Measurements from ENCODE around the gene SEC61G.

The SEC61G gene

DNA sequence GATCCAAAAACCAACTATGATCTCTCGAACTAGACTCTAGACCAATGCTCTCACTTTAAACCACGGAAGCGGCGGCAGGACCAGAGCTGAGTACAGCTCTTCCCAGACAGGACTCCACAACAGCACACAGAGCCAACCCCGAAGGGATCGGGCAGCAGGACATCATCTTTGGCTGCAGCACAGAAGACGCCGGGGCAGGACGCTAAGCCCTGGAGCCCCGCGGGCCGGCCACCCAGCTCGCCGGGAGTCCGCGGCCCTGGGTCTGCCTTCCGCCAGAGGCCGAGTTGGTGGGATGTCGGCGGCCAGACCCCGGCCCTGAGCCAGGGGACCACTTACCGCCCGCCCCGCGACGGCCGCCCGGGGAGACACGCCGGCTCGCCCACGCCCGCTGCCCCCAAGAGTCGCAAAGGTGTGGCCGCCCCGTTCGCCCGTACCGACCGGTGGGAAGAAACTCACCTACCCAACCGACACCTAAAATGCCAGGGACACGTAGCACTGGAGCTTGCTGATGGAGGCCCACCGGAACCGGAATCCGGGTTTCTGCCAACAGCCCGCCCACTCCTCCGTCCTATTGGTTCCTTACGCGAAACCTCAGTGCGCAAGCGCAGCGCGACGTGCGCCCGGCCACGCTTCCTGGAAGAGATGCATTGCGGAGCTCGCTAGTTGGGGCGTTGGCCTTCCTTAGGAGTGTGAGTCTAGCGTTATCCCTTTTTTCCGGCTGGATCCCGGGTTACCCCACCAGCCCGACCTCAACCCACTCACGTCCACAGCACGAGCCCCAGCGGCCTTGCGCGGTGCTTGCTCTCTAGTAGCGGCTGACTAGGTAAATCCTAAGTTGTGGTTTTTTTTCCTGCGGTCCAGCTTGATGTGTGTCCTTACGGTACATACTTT is at the start of gene SEC61G:
Gene SEC61G (minus strand): TSS at position 510 of the 891 bp plus-strand sequence. CDS start 1,623 bp downstream, outside the sequence.
- peak; percentile 95 to 96 for DNase-seq

DNA sequence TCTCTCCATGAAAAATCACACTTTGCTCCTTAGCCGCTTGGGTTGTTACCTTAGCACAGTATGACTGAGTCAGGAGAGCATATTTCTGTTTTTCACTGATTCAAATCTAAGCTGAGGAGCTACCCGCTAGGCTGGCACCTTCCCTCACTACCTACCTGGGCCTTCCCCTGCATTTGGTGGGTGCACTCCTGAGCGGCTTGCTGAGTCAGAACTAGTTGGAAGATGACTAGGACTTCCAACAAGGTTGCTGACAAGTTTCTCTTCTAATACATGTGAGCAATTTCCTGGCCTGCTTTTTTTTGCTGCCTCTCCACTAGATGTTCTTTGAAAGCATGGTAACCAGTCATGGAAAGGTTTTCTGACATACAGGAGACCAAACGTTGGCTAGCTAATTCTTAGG is 43.8 kb upstream of the SEC61G start:
- no peak for DNase-seq

DNA sequence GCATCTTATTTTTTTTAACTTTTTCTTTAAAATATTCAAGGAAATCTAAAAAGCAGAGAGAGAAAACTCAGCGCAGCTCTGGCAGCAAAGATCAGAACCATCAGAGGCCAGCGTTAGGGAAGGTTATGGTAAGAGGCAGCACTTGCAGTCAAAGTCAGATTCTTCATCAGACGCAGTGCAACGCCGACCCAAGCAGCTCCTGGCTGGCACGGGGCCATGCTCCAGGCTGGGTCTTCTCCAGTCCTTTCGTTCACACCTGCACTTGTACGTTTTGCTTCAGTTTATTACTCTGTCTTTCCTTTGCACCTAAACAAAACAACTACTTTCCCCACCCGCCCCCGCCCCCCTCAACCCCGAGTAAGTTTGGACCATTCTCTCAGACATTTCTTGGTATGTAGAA is 43.1 kb upstream of the SEC61G start:
- no peak for DNase-seq

GRCh38 chr7:54799792-54800191 is 40.8 kb upstream of the SEC61G start:
- DNase-seq = no peak

GRCh38 chr7:54798530-54798929 is 39.5 kb upstream of the SEC61G start:
- no peak for DNase-seq

DNA sequence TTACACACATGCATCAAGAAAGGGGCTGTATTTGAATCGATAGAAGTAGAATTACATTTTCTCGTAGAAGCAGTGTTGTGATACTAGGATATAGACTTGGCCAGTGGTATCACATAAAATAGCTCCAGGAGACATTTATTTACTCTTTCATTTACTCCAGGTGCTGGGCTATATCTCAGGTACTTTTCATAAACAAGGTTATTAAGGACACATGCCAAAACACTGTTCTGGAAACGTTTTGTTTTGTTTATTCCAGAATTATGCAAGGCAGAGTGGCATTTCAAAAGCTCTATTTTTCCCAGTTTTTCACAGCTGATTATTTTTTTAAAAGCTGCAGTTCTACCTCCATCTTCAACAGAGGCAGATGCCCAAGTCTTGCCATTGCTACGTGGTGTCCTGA is 37.8 kb upstream of the SEC61G start:
- DNase-seq = no peak

DNA sequence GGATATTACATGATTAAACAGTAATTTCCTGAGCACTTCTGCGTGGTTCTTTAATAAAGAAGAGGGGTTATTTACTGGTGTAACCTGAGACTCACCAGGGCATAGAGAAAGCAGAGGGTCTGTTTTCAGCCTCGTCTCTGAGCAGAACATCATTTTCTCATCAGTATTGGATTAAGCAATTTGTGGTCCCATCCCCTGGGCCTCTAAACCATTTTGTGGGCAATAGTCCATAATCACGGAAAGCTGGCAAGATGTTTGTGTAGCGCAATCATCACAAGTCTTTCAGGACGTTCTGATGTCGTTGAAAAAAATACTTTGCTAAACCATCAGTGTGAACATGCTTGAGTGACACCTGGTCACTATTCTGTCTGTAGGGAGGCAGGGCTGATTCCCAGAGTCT is 37.1 kb upstream of the SEC61G start:
- no peak for DNase-seq

GRCh38 chr7:54792383-54792782 is 33.4 kb upstream of the SEC61G start:
- no peak for DNase-seq

GRCh38 chr7:54788664-54789063 is 29.7 kb upstream of the SEC61G start:
- peak in 1 of 2 donors; percentile 7 for DNase-seq

- no peak for DNase-seq
Measured at GRCh38 chr7:54785261-54785660, 26.2 kb upstream of the SEC61G start.

GRCh38 chr7:54783952-54784351 is 24.9 kb upstream of the SEC61G start:
- no peak for DNase-seq

GRCh38 chr7:54782829-54783228 is 23.8 kb upstream of the SEC61G start:
- DNase-seq = no peak

DNA sequence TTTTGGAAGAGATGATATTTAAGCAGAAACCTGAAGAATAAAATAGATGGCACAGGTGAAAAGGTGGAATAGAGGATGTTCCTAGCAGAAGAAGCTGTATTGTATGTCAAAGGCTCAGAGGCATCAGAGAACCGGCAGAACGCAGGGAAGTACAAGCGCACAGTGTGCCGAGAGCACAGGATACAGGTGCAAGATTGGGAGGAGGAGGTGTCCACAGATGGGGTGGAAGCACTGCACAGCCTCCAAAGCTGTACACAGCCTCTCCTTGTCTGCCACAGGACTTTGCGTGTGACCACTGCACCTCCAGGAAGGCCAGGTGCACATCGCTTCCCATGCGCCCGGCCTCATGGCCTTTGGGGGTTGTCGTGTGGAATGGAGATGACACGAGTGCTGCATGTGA is 23.3 kb upstream of the SEC61G start:
- DNase-seq = no peak

DNA sequence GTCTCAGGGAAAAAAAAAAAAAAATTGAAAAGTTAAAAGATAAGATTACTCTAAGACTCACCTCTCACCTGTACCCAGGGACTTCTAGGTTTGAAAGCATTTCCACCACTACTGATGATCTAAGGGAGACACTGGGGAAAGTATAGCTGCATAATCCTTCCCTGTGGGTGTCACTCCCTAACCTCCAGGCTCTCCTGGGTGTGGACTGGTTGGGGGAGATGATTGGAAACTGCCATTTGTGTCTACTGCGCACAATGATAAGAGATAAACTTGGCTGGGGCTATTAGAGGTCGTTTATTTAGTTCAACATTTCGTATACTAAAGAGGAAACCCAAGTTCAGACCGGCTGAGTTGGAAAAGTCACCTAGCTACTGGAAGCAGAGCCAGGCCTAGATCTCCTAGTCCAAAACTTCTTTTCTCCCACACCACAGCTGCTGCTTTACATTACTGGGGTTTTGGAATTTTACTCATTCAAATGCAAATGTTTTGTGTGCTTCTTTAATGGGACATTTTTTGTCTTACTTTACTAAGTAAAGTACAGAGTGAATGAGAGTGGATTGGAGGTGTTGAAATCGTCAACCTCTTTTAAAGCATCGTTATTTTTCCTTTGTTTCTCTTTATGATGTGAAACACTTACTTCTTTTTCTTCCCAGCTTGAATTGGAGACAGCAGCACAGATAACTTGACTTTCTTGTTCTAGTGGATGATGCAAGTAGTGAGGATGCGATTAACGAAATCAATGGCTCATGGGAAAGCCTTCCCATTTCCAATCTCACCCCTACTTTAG is 22.3 kb upstream of the SEC61G start:
- no peak for DNase-seq

DNA sequence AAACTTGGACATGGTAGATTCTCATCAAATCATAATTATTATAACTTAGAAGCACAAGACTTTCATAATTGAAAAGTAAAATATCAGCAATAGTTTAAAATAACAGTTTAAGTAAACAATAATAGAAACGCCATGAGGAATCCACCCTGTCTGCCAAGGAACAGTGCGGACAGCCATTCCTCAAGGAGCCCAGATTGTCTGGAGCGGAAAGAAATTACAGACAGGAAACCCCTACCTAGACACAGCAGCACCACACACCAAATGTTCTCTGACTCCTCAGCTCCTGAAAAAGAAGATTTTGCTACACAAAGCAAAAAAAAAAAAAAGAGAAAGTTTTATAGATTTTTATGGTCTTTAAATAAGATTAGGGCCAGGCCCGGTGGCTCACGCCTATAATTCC is 21.5 kb upstream of the SEC61G start:
- no peak for DNase-seq

DNA sequence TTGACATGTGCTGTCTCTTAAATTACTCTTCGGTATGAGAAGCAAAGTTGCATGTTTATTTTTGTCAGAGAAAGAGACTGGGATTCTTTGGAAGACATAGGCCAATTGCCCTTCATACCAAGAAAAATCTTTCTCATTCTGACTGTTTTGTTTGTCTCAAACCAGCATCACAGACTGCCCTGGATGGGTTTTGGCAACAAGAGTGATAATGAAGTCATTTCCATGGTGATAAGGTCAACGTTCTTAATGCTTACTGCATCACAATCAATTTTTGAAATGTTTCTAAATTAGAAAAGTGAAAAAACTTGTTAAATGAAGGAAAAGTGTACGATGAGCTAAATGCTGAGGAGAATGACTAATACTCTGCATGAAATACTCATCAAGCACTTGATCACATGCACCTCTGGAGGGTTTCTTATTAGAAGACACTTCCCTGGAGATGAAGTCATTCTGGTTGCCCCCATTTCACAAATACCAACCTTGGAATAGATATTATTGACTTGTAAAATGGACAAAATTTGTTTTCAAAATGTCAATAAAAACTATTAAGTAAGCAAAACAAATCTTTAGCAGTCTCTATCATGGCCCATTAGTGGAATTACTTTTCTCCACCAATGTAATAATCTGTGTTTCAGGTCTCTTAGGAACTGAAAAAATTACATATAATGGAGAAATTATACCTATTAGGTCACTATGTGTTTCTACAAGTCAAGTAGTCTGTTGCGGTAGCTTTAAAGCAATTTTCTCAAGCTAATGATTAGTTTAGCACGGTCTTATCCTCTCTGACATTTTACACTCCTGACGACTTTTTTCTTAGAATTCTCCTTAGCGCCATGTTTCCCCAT is 19.9 kb upstream of the SEC61G start:
- DNase-seq = no peak

DNA sequence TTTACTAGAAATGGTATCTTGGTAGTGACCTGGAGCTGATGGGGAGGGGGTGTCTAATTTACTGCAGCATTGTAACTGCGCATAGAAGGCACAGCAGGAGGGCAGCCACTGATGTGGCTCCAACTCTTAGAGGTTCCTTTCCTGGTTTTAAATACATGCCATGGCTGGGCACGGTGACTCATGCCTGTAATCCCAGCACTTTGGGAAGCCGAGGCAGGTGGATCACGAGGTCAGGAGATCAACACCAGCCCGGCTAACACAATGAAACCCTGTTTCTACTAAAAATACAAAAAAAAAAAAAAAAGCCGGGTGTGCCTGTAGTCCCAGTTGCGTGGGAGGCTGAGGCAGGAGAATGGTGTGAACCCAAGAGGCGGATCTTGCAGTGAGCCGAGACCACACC is 19.2 kb upstream of the SEC61G start:
- DNase-seq = no peak

DNA sequence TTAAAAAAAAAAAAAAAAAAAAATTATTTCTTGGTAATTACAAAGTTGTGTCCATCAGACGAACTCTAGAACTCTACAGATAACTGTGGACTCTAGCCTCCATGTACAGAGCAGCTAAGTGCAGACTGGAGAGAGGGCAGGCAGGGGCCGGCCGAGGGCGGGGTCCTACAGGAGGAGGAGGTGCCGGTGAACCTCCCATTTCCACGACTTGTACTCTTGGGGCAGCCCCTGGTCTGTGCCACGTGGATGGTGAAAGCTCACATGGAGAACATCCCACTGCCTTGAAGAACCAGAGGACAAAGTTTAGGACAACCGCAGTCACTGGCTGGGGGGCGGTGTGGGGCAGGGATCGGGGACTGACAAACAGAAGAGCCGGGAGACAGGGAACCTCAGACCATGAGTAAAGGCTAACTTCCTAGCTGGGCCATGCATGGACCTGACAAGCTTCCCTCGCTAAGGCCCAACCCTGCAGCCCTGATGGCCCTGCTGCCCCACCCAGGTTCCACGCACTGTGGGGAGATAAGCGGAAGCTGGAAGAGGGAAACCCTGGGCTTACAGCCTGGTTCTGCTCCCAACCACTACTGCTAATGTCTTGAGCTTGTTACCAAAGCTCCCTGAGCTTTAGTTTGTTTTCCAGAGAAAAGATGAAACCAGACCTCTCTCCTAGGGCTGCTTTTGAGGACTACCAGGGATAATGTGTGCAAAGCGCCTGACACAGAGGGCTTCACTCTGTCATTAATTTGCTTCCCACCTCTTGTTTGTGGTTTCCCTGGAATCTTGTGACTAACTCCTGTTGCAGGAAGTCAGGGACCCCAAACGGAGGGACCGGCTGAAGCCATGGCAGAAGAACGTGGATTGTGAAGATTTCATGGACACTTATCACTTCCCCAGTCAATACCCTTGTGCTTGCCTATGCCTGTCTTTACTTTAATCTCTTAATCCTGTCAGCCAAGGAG is 16.1 kb upstream of the SEC61G start:
- no peak for DNase-seq

DNA sequence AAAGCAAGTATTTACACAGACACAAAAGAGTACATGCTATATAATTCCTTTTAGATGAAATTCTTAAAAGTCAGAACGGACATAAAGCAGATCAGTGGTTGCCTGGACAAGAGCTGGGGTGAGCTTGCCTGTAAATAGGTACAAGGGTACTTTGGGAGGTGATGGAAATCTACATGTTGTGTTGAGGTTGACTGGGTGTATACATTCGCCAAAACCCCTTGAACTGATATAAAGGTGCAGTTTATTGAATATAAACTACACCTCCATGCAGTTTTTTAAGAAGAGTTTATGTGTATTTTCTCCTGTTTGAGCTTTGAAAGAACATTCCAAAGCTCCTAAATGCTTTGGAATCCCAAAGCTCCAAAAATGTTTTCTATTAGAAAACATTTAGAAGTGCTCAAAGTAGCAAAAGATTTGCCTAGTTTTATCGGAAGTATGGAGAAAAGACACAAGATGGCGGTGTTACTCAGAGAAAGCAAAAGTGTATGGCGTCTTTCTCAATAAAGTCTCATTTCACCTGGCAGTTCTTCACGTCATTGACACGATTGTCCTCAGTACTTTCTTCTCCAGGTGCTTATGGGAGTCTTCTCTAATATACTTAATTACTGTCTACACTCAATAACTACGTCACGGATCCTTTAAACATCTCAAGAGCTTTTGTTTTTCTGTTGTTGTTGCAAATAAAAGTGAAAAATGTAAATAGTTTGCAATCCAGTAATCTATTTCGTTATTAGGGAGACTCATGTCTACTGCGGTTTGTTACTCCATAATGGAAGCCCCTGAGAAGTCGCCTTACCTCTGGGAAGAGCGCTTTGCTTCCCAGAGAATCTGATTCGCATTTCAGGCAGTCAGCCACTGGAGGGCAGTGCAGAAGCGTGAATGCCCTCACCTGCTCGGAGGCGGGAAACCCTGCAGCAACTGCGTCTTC is 14.7 kb upstream of the SEC61G start:
- DNase-seq = peak; percentile 50 to 69

- DNase-seq = no peak
Measured at GRCh38 chr7:54769203-54769602, 10.2 kb upstream of the SEC61G start.

DNA sequence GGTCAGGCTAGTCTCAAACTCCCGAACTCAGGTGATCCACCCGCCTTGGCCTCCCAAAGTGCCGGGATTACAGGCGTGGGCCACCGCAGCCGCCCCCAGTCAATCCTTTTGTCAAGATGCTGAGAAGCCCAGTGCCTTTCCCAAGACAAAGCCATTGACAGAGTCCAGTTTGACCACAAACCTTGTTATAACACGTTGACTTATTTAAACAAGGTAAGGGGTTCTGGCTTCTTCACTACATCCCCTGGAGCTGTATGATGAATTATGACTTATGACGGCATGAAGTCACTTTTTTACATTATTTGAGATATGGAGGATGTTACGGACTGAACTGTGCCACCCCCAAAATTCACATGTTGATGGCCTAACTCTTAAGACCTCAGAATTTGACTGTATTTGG is 5.8 kb upstream of the SEC61G start:
- no peak for DNase-seq

Data from CD4-positive, alpha-beta T cell treated with Interferon alpha-2 for 1 hour (primary cell).